A375 (cell line): ENCODE measurements around the gene CDC42BPB. TPM values are rescaled to one million over a fixed set of nuclear protein-coding genes. Genes with fewer than 3 reads are reported as not detected.

Experiments used
- total RNA-seq: library from RNA; depleted of rRNA; stranded (reverse); fragments of >200 nt; shearing (Covaris generic); gene quantifications from 2 replicates; pipeline ENCODE4 v1.2.3, GENCODE V29; 2014; rRNA removed

CDC42BPB gene, protein sequence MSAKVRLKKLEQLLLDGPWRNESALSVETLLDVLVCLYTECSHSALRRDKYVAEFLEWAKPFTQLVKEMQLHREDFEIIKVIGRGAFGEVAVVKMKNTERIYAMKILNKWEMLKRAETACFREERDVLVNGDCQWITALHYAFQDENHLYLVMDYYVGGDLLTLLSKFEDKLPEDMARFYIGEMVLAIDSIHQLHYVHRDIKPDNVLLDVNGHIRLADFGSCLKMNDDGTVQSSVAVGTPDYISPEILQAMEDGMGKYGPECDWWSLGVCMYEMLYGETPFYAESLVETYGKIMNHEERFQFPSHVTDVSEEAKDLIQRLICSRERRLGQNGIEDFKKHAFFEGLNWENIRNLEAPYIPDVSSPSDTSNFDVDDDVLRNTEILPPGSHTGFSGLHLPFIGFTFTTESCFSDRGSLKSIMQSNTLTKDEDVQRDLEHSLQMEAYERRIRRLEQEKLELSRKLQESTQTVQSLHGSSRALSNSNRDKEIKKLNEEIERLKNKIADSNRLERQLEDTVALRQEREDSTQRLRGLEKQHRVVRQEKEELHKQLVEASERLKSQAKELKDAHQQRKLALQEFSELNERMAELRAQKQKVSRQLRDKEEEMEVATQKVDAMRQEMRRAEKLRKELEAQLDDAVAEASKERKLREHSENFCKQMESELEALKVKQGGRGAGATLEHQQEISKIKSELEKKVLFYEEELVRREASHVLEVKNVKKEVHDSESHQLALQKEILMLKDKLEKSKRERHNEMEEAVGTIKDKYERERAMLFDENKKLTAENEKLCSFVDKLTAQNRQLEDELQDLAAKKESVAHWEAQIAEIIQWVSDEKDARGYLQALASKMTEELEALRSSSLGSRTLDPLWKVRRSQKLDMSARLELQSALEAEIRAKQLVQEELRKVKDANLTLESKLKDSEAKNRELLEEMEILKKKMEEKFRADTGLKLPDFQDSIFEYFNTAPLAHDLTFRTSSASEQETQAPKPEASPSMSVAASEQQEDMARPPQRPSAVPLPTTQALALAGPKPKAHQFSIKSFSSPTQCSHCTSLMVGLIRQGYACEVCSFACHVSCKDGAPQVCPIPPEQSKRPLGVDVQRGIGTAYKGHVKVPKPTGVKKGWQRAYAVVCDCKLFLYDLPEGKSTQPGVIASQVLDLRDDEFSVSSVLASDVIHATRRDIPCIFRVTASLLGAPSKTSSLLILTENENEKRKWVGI (N-terminal part only)
- total RNA-seq, result 24.4 and 41.4 TPM in 2 replicates

DNA sequence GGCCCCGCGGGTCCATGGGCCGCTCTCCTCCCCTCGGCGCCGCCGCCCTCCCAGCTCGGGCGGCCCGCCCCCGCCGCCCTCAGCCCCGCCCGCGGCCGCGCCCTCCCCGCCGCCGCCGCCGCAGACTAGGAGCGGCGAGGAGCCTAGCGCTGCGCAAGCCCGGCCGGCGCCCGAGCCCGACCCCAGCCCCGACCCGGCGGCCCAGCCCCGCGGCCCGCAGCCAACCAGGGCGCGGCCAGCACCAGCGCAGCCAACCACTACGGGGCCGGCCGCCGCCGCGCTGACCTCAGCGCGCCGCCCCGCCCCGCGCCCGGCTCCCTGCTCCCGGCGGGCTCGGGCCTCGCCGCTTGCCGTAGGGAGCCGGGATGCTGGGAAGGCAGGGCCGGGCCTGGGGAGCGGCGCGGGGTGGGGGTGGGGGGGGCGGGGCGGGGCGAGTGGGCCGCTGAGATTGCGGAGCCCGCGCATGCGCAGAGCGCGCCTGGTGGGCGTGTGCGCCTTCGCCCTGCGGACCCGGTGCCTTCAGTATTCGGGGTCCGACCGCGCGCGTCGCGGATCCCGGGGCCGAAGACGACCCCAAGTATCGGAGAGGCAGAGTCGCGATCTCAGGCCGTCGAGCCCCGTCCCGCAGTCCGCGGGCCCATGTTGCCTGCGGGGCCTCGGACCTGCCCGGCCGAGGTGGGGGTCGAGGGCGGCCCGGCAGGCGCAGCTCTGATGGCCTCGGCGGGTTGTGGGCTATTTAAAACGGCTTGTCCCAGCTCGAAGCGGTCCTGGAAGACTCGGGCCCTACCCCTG is at the start of gene CDC42BPB:
TSS of gene CDC42BPB (minus strand) at position 178 of the 792 bp plus-strand sequence. CDS start 376 bp downstream, outside the sequence.

DNA sequence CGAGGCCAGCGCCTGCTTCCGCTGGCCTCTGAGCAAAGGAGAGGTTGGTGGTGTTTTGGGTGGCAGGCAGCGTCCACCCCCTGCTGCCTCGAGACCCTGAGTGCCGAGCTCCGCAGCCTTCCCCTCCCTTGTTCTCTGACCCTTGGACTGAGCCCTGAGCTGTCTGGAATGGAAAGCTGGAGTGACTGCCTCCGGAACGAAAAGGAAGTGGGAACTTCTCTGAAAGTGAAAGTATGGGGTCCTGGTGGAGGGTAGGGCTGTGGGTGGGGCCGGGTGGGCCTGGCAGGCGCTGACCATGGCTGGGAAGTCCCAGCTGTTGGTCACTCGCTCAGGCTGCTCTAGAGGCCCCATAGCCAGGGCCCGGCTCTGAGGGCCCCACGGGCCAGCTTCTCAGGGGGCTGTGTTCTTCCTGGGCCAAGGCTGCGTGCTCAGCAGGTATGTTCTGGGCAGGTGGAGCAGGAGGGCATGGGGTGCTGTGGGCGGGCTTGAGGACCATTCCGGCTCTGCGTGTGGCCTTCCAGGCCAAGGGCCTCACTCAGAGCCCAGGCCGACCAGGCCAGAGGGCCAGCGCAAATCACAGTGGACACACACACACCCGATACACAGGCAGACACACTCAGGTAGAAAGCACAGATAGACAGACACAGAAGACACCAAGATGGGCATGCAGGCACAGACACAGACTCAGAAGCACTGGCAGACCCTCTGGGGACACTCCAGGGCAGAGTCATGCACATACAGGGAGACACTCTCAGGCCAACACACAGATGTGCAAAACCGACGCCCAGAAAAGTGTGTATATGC is 37.3 kb upstream of the CDC42BPB start, which contains the start of gene EXOC3L4:
TSS of gene EXOC3L4 (plus strand) at position 320 of the 804 bp plus-strand sequence. CDS start 5,495 bp downstream, outside the sequence.

DNA sequence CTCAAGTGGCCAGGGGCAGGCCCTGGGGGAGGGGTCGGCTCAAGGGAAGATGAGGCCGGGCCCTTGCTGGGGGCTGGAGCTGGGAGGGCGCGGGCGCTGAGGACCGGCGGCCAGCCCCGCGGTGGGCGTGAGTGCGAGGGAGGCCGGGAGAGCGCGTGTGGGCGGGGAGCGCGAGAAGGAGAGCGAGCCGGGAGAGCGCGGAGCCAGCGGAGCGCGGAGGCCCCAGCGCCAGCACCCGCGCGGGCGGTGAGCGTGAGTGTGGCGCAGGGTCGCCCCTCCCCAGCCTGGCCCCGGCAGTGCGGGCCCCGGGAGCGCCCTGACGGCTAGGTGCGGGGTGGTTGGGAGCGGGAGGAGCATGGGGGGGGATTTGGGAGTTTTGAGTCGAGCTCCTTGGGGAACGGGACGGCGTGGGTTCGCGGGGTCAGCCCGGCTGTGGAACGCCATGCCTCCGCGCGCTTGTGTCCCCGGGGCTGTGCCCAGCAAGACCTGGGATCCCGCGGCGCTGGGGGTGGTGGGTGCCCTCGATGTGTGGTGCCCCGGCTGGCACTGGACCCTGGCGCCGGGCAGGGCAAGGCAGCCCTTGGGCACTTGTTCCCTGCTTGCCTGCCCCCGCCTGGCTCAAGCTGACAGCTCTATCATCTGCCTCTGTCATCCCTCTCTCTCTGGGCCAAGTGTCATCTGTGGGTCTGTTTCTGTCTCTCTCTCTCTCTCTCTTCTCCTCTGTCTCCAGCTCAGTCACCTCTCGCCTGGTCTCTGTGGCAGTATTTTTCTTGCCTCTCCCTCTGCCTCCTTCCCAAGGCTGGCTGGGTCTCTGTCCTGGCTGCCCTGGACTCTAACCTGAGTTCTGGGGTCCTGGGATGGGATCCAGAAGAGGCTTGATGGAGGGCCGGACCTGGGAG is 26.9 kb upstream of the CDC42BPB start, which contains the start of gene LBHD2:
TSS of gene LBHD2 (plus strand) at position 190 of the 899 bp plus-strand sequence. CDS start 1,803 bp downstream, outside the sequence.

DNA sequence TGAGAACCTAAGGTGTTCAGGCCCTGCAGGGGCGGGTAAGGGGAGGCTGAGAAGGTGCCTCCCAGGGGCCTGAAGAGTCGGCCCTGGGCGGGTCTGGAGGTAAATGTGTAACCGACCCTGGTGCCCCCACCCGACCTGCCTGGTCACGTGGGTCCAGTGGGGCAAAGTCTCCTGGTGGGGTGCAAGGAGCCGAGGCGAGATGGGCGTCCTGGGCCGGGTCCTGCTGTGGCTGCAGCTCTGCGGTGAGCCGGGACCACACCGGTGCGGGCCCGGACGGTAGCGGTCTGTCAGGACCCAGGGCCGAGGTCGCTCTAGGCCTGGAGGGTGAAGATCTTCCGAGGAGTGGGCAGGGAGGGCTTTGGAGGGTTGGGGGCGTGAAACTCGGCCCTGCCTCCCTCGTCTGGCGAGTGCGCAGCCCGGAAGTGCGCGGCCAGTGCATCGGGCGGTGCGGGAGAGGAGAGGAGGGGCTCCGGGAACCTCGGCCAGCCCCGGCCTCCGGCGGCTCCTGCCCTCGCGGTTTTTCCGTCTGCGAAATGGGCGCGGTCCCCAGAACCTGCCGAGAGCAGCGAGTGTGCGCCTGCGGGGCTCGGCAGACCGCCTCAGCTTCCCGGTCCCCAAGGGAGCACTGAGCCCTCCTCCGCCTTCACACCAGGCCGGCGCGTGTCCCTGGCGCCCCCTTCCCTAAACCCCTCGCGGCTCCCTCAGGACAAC is 134.7 kb downstream of the CDC42BPB start, which contains the start of gene AMN:
TSS of gene AMN (plus strand) at position 174 of the 711 bp plus-strand sequence. CDS start at position 200, 26 bp downstream.

Other genes with a start within 250 kb of the CDC42BPB start
- not detected in 2 replicates for gene AMN, start 134.9 kb downstream of the CDC42BPB start, total RNA-seq
- gene LBHD2, start 26.7 kb upstream of the CDC42BPB start, total RNA-seq, result not detected in 2 replicates
- 0.29 TPM in 1 of 2 replicates, not detected in the other for gene EXOC3L4, start 37.2 kb upstream of the CDC42BPB start, total RNA-seq
- 40.2 and 46.0 TPM in 2 replicates for gene TNFAIP2, start 65.9 kb upstream of the CDC42BPB start, total RNA-seq